ENCODE measurements around the gene PDE4D.

Gene PDE4D

GRCh38 chr5:59138509-59138908 lies 755.0 kb downstream of the PDE4D start:
- no peak for DNase-seq (ENCODE audit: low spot score)

DNA sequence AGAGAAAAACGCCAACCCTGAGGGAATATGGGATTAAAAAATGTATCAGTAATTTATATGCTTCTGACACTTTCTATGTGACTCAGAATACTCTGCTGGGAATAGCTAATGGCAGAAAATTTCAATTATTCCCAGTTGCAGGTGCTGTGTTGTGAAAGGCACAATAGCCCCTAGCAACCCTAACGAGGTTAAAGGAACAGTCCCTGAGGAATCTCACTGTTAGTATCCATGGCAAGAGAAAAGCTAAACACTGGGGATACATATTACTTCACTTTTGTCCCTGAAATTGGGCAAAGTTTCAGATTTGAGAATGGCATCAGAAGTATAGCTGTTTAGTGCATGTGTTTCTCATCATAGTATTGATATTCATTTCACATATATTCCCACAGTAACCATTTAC lies 755.7 kb downstream of the PDE4D start:
- no peak for DNase-seq (ENCODE audit: low spot score)

DNA sequence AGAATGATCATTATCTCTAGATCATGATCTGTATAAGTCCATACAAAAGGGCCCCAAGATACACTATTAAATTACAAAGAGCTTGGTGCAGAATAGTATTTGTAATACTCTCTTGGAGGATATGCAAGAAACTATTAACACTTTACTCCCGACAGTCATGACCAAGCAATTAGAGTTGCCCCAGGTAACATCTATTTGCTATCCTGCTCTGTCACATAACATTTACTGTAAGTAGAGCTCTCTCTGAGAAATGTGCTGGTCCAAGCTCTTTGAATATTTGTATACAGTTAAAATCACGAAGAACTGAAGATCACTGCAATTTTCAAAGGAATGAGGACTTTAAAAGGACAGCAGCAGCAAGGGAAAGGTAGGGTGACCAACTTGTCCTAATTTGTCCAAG lies 757.0 kb downstream of the PDE4D start:
- no peak for DNase-seq (ENCODE audit: low spot score)

DNA sequence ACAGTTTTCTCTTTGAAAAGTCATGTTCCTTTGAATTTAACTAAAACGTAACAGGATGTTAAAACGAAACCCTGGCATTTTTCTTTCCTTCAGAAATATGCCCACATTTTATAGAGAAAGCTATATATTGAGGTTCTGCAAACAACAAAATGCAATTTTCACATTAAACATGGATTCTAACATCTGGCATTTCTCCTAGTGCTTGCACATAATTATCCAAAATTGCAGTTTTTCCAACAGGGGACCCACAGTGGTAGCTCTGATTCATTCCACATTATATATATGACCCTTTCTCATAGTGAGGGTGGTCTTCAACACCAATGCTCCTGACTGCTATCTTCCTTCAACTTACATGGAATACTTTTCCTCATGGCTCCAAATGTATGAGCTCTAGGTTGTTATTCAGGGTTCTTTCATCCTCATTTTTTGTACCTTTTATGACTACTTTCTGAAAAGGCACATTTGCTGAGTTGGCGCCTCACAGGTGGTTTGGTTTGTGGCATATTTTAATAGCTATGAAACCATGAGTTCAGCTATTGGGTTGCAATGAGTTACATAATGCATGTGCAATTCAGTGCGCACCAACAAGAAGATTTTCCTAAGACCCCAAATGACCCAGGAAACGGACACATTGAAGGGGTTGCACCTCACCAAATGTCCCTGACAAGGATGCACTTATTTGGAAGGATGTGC lies 758.9 kb downstream of the PDE4D start:
- DNase-seq (ENCODE audit: low spot score): no peak

DNA sequence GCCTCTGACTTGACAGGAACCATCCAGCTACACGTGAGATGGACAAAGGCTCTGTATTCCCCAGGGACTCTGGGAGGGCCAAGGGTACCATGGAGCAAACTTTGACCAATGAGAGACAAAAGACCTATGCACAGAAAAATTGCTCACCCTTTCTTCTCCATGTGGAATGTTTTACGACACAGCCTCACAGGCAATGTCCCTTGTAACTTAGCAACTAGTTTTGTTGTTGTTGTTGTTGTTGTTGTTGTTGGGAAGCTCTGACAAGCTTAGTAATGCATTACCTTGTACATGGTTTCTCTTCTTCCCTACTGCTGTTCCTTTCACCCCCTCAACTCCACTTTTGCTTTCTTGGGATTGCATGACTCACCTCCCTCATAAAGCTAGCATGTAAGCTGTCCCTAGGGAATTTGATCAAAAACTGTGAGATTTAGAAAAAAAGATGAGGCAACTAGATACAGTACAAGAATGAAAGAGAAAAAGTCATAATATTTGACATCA lies 759.7 kb downstream of the PDE4D start:
- DNase-seq (ENCODE audit: low spot score): no peak

DNA sequence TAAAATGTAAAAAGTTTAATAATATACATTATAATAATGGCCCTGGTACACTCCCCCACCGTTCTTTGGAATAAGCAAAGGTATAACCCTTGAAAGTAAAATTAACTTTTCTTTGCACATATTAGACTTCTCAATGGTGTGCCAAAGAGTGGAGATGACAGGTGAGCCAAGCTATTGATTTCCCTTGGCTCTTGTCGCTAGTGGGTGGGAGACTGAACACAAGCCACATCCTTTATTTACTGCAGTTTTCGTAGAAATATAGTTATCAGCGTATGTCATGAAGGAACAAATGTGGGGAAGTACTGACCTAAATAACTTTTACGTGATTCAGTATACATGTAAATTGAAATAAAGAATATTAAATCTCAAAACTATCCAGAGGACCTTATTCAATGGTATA lies 761.4 kb downstream of the PDE4D start:
- DNase-seq (ENCODE audit: low spot score): no peak

DNA sequence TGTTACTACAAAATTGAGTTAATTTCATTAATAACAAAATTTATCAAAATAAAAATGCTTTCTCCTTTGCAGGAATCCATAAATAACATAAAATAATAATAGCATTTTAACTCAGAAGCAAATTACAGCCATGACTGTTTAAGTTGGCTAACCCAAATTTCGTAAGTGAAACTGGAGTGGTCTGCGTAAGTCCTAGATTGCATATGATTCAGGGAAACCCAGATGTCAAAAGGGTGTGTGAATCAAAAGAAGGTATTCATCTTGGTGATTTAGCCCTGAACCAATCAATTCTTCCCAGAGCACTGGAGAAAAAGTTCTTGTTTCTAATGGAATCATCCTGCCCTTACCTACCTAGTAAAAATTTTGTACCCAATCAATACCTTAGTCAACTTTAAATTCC lies 763.1 kb downstream of the PDE4D start:
- no peak for DNase-seq (ENCODE audit: low spot score)

GRCh38 chr5:59128646-59129290 lies 764.8 kb downstream of the PDE4D start:
- DNase-seq (ENCODE audit: low spot score): no peak

GRCh38 chr5:59126708-59127573 lies 766.6 kb downstream of the PDE4D start:
- no peak for DNase-seq (ENCODE audit: low spot score)

- DNase-seq (ENCODE audit: low spot score): no peak
Observed at GRCh38 chr5:59126016-59126707, 767.4 kb downstream of the PDE4D start.

- DNase-seq (ENCODE audit: low spot score): no peak
Observed at GRCh38 chr5:59125011-59125961, 768.2 kb downstream of the PDE4D start.

DNA sequence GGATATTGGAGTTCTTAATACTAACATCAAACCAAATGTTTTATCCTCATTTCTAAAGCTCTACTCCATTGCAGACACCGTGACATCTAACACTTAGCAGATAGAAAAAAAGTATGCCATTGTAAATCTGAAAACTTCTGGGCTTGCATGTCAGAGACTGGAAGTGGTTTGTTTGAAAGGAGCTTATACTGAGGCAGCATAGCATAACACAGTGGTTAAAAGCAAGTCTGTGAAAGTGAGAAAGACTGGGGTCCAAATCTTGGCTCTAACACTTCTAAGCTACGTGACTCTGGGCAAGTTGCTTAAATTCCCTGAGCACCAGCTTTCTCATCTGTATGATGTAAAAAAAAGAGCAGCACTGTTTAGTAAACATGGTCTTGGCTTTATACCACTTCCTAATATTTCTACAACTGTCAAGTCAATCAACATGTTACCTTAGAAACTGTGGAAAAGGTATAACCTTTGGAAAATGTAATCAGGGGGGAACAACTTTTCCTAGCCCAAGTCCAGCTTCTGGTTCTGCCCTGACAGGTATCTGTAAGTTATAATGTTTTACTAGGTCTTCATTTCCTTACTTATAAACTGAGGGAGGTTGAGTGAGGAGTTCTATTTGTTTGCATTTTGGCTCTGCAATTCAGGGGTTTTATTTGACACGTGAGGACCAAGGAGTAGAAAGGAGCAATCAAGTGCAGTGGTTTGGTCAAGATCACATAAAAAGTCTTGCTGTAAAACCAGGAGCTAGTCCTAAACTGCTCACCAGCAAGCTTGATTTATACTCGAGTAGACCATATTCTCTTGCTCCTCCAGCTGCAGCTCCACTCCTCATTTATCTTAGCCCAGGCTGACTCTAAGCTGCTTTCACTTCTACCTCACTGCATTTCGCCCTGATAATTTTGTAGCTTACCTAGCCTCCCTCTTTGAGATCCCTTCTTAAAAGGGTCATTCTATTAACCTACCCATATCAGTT lies 769.6 kb downstream of the PDE4D start:
- no peak for DNase-seq (ENCODE audit: low spot score)

GRCh38 chr5:59119480-59119879 lies 774.0 kb downstream of the PDE4D start:
- no peak for DNase-seq (ENCODE audit: low spot score)

GRCh38 chr5:59117320-59117719 lies 776.2 kb downstream of the PDE4D start:
- DNase-seq (ENCODE audit: low spot score): no peak

DNA sequence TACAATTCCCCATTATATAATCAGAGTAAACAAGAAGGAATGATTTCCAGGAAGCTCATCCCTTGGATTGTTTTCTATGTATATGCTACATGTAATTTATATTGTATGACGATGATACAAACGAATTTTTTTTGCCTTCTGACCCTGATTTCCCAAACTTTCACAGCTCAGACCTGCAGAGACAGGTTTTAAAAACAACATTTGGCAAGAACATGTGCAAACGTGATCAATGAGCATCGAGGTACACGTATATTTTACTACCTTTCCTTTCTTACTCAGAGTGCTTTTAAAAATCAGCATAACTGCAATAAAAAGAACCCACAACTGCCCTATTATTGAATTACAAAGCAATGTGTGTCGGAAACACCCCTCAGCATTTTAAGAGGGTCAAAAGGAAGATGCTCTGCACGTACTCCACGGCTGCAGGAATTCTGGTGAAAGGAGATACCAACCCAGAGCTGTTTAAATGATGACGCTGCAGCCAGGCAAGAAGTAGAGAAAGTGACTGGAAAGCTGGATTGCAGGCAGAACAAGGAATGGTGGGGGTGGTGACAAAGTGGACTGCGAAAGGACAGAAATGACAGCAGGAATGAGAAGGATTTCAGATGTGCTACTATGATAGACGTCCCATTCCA lies 777.2 kb downstream of the PDE4D start:
- DNase-seq (ENCODE audit: low spot score): no peak

DNA sequence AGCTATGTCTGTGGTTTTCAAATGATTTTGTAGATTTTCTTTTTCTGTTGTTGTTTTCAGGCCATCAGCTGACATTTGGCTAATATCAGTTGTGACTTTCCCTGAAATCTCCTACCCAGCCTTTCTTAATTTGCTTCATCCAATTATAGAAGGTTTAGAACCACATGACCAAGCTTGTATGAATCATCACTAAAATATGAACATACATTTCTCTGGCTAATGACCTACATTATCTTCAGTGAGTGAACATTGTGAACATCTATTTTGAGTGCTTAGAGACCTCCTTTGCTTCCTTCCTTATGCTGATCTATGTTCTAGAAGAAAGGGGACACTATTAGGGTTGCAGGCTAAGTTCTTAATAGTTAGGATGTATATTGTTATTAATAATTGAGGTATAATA lies 778.2 kb downstream of the PDE4D start:
- DNase-seq (ENCODE audit: low spot score): no peak

GRCh38 chr5:59109383-59109782 lies 784.1 kb downstream of the PDE4D start:
- DNase-seq (ENCODE audit: low spot score): no peak

DNA sequence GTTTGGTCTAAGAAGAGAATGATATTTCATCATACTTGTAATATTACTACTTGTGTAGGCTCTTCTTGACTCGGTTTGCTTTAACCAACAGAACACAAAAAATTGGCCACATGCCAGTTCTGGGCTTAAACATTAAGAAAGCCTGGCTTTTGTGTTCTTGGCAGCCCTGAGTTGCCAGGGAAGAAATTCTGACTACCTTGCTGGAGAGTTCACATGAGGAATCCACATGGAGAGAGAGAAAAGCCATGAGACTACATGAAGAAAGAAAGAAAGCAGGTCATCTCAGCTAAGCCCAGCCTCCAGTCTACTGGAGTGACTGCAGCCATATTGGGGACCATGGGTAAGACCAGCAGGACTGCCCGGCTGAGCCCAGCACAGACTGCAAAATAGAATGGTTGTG lies 785.8 kb downstream of the PDE4D start:
- DNase-seq (ENCODE audit: low spot score): no peak

DNA sequence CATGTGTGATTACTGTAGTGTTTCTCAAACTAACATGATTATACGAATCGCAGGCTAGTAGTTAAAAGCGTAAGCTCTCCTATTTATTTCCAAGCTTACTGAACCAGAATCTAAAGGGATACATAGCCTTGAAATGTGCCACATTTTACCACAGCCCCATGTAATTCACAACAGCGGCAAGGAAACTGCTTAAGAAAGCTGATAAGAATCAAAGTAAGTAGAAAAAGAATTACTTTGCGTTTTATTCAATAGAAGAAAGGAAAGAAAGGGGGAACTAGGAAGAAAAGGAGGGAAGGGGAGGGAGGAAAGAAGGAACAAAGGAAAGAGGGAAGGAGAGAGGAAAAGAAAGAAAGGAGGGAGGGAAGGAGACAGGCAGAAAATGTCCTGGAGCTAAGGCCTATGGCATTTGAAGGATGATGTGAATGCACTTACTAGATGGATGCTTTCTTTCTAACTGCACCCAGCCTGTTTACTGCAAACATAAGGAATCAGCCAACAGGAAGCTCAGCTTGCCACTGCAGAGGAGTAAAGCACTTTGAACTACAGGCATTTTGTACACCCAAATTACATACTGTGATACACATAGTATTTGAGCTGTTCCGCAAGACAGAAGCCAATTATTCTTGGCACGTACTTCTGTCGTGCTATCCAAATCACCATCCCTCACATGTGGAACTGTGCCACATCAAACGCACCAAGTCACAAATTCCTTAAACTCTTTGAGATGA lies 789.0 kb downstream of the PDE4D start:
- DNase-seq (ENCODE audit: low spot score): no peak
